Gastrocnemius medialis (tissue), 4 donors: Measurements from ENCODE around the gene LRMDA. TPM values are rescaled to one million over a fixed set of nuclear protein-coding genes. Genes with fewer than 3 reads are reported as not detected.

Source experiments
- ATAC-seq, 2 donors: fragments of 150-250 bp; one replicate each; pipeline ENCODE4 v1.9.1; 2016
- DNase-seq, 2 donors: peaks; one replicate each; pipeline ENCODE4 v3.0.0-alpha.2; 2019
- H3K27ac ChIP-seq, 4 donors: fragments of 200-600 bp; sonication (generic); 1 replicate in 1 of 4; 2 replicates in 3 of 4; pipeline ENCODE4 v1.5.1; 2016 to 2018; ENCODE audit warnings: mild to moderate bottlenecking in 2 of 4, moderate library complexity in 1 of 4
- H3K27me3 ChIP-seq, 3 donors: fragments of 200-600 bp; sonication (generic) in 2 of 3; 1 replicate in 1 of 3; 2 replicates in 2 of 3; pipeline versions ENCODE4 v1.5.1 to v1.6.0; 2016 to 2019; ENCODE audit warnings: mild to moderate bottlenecking in 1 of 3, moderate library complexity in 1 of 3
- H3K36me3 ChIP-seq, 2 donors: fragments of 200-600 bp; sonication (generic) in 1 of 2; one replicate each; pipeline ENCODE4 v1.5.1; 2017 to 2018
- H3K4me1 ChIP-seq, 2 donors: fragments of 200-600 bp; sonication (generic) in 1 of 2; one replicate each; pipeline ENCODE4 v1.5.1; 2016 to 2017; ENCODE audit warnings: mild to moderate bottlenecking in 2 of 2
- H3K4me3 ChIP-seq, 4 donors: fragments of 200-600 bp; sonication (generic) in 3 of 4; 1 replicate in 1 of 4; 2 replicates in 3 of 4; pipeline ENCODE4 v1.5.1; 2016 to 2019; ENCODE audit warnings: mild to moderate bottlenecking in 2 of 4
- H3K9me3 ChIP-seq, 3 donors: fragments of 200-600 bp; sonication (generic) in 2 of 3; 1 replicate in 1 of 3; 2 replicates in 2 of 3; pipeline ENCODE4 v1.5.1; 2016 to 2019
- POLR2A ChIP-seq, 2 donors: fragments of 450-650 bp; IDR thresholded peaks; one replicate each; pipeline ENCODE4 v1.6.1; 2017; ENCODE audit warnings: antibody characterized with exemption in 2 of 2, mild to moderate bottlenecking in 2 of 2, moderate library complexity in 2 of 2
- in situ Hi-C, 4 donors: fragments of 200-750 bp; cut with MboI; loops; one replicate each; pipeline versions ENCODE4 v1.15.0 to v1.8.0; 2017; ENCODE audit warnings: low sequenced_read_pairs in 4 of 4
- intact Hi-C: fragments of 100-400 bp; cut with DNase I; formaldehyde crosslinking; loops from one replicate; pipeline ENCODE4 v1.15.1; 2023; ENCODE audit warnings: low total_unique reads
- total RNA-seq, 4 donors: library from RNA; depleted of rRNA; stranded (reverse); fragments of >200 nt; gene quantifications; one replicate each; pipeline versions ENCODE4 v1.1.0 to v1.2.3, GENCODE V29; 2016
- TF ChIP-seq, protein P1 (sequence below), 5 experiments: fragments of 450-650 bp in 3 of 5; fragments of 200-600 bp in 2 of 5; sonication (generic) in 2 of 5; IDR thresholded peaks in 4 of 5; conservative IDR thresholded peaks in 1 of 5; 1 replicate in 4 of 5; 2 replicates in 1 of 5; pipeline ENCODE4 v1.5.1; 2016 to 2019; ENCODE audit warnings: antibody characterized with exemption in 5 of 5, mild to moderate bottlenecking in 3 of 5, moderate library complexity in 3 of 5

LRMDA gene
- total RNA-seq, result 1 to 10 TPM in 3 of 4 donors, under 1 TPM in 1; 0.80 to 4.5 (median 1.4) TPM

GRCh38 chr10:75431180-75432111, at the start of gene LRMDA:
Gene LRMDA, plus strand, starts transcription at chr10:75431624.
- peak within 1 kb of the TSS; percentile 49 to 71 (median 52) for H3K27ac ChIP-seq
- peak; percentile 24 to 45 for ATAC-seq
- TF ChIP-seq, protein P1, sequence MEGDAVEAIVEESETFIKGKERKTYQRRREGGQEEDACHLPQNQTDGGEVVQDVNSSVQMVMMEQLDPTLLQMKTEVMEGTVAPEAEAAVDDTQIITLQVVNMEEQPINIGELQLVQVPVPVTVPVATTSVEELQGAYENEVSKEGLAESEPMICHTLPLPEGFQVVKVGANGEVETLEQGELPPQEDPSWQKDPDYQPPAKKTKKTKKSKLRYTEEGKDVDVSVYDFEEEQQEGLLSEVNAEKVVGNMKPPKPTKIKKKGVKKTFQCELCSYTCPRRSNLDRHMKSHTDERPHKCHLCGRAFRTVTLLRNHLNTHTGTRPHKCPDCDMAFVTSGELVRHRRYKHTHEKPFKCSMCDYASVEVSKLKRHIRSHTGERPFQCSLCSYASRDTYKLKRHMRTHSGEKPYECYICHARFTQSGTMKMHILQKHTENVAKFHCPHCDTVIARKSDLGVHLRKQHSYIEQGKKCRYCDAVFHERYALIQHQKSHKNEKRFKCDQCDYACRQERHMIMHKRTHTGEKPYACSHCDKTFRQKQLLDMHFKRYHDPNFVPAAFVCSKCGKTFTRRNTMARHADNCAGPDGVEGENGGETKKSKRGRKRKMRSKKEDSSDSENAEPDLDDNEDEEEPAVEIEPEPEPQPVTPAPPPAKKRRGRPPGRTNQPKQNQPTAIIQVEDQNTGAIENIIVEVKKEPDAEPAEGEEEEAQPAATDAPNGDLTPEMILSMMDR (IDR thresholded peaks at IDR 0.05 in 4 of 5, conservative IDR thresholded peaks at IDR 0.05 in 1 of 5), result no peak
- peak in 1 of 2 donors; percentile 10 for TF ChIP-seq POLR2A (IDR thresholded peaks at IDR 0.05)
- in situ Hi-C loops (no loop called here), intact Hi-C loops (no loop called here)
- H3K4me1 ChIP-seq, result peaks cover 0 to 3% of the 10 kb centered on the region in 2 donors
- H3K9me3 ChIP-seq, result no peaks in the 10 kb centered on the region
- peaks cover 0 to 13% (median 5%) of the 10 kb centered on the region in 3 donors for H3K27me3 ChIP-seq
- DNase-seq, result no peak
- no peaks in the 10 kb centered on the region for H3K36me3 ChIP-seq
- peak within 1 kb of the TSS; percentile 55 to 75 (median 58) for H3K4me3 ChIP-seq

DNA sequence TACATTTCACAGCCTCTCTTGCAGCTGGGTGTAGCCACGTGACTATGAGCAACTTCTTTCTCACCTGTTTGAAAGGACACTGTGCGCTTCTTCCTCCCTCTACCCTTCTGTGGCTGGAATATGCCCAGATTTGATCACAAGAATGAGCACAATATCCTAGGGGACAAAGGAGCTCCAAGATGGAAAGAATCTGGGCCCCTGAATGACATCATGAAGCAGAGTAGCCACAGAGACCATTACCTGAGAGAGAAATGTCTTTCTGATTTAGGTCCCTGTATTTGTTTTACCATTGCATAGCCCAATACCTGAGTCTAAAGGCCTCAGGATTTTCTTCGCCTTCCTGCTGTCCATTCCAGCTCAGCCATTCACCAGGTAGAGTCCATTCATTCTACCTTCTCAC, 45.3 kb upstream of the LRMDA start:
- TF ChIP-seq POLR2A (IDR thresholded peaks at IDR 0.05), result no peak
- TF ChIP-seq, protein P1 (IDR thresholded peaks at IDR 0.05 in 4 of 5, conservative IDR thresholded peaks at IDR 0.05 in 1 of 5), result no peak
- Histone ChIP-seq H3K9me3 (no peaks in the 10 kb centered on the region), H3K27me3 (no peaks in the 10 kb centered on the region), H3K27ac (no peak overlapping the region), H3K36me3 (no peaks in the 10 kb centered on the region), H3K4me3 (no peak overlapping the region), H3K4me1 (no peaks in the 10 kb centered on the region)
- ATAC-seq (no peak), DNase-seq (no peak)
- intact Hi-C loops, result no loop called here
- in situ Hi-C loops, result loop anchor here in 3 of 4 donors (25.0 kb wide), 4 partner anchors 651 to 1176 kb away; no protein-coding TSS in a partner anchor

GRCh38 chr10:75388082-75388481, 43.3 kb upstream of the LRMDA start:
- TF ChIP-seq, protein P1 (IDR thresholded peaks at IDR 0.05 in 4 of 5, conservative IDR thresholded peaks at IDR 0.05 in 1 of 5), result no peak
- TF ChIP-seq POLR2A (IDR thresholded peaks at IDR 0.05), result no peak
- DNase-seq, result no peak
- ATAC-seq, result no peak
- no peak overlapping the region for H3K27ac ChIP-seq
- H3K4me1 ChIP-seq, result no peaks in the 10 kb centered on the region
- in situ Hi-C loops (loop anchor here in 3 of 4 donors (25.0 kb wide), 4 partner anchors 649 to 1174 kb away; no protein-coding TSS in a partner anchor), intact Hi-C loops (no loop called here)
- no peak overlapping the region for H3K4me3 ChIP-seq
- H3K36me3 ChIP-seq, result no peaks in the 10 kb centered on the region
- H3K9me3 ChIP-seq, result no peaks in the 10 kb centered on the region
- no peaks in the 10 kb centered on the region for H3K27me3 ChIP-seq

- TF ChIP-seq POLR2A (IDR thresholded peaks at IDR 0.05), result no peak
- TF ChIP-seq, protein P1 (IDR thresholded peaks at IDR 0.05 in 4 of 5, conservative IDR thresholded peaks at IDR 0.05 in 1 of 5), result no peak
- Histone ChIP-seq H3K36me3 (no peaks in the 10 kb centered on the region), H3K4me3 (no peak overlapping the region), H3K27me3 (peaks cover 0 to 1% (median 0%) of the 10 kb centered on the region in 3 donors), H3K4me1 (peaks cover 0 to 2% of the 10 kb centered on the region in 2 donors), H3K27ac (no peak overlapping the region), H3K9me3 (no peaks in the 10 kb centered on the region)
- intact Hi-C loops (no loop called here), in situ Hi-C loops (loop anchor here (10.0 to 25.0 kb wide), 5 partner anchors 645 to 1172 kb away; no protein-coding TSS in a partner anchor)
- ATAC-seq (no peak), DNase-seq (no peak)
Measured at GRCh38 chr10:75390178-75390577, 41.2 kb upstream of the LRMDA start.
